ENCODE results near the gene GIT2. TPM values are rescaled to one million over a fixed set of nuclear protein-coding genes. Genes with fewer than 3 reads are reported as not detected.

The GIT2 gene
- total RNA-seq, 1 donor from 2014 or later = 38.4 TPM

DNA sequence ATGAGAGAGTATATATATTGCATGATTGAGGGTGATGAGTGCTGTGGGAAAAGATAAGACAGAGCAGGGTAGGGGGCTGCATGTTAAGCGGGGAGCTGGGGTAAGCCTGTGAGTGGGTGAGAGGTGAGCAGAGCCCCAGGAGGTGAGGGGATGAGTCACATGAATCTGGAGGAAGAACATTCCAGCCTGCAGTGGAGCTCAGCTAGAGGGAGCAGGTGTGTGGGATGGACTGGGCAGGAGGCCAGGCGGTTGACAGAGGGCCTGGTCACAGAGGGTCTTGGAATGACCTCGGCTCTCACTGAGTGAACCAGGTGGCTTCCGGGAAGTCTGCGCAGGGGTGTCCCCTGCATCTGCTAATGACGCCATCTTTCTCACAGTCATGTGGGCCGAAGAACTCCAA is 44.4 kb downstream of the GIT2 start:
- Mint-ChIP-seq H3K27ac (peak overlapping the region; percentile 50), H3K4me1 (ENCODE audit: unreplicated experiment) (peaks cover 29% of the 10 kb centered on the region), H3K36me3 (peaks cover 31% of the 10 kb centered on the region), H3K4me3 (no peak overlapping the region), H3K9me3 (no peaks in the 10 kb centered on the region), H3K27me3 (no peaks in the 10 kb centered on the region)
- no peak for TF ChIP-seq CTCF (conservative IDR thresholded peaks at IDR 0.05)
- no peak for DNase-seq (ENCODE audit: extremely low spot score, unreplicated experiment)

DNA sequence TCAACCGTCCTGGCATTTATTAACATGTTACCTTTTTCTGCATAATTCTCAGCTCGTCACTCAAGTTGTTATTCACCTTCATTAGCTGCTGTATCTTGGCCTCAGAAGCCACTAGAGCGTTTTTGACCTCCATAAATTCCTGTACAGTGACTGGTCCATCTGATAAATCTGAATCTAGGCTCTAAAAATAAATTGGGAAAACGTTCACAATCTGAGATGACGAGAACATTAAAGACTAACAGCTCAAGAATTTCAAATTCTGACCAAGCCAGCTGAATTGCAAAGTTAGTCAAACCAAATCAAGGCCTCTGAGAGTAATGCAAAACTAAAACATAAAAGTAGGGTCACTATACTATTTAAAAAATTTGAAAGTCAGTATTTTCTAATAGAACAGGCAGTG is 45.0 kb downstream of the GIT2 start:
- no peak for TF ChIP-seq CTCF (conservative IDR thresholded peaks at IDR 0.05)
- H3K36me3 Mint-ChIP-seq = peaks cover 31% of the 10 kb centered on the region
- no peak overlapping the region for H3K4me3 Mint-ChIP-seq
- H3K9me3 Mint-ChIP-seq = no peaks in the 10 kb centered on the region
- no peak overlapping the region for H3K27ac Mint-ChIP-seq
- peaks cover 35% of the 10 kb centered on the region for H3K4me1 Mint-ChIP-seq (ENCODE audit: unreplicated experiment)
- DNase-seq (ENCODE audit: extremely low spot score, unreplicated experiment) = no peak
- no peaks in the 10 kb centered on the region for H3K27me3 Mint-ChIP-seq

GRCh38 chr12:109950625-109951024 is 45.5 kb downstream of the GIT2 start:
- Mint-ChIP-seq H3K9me3 (no peaks in the 10 kb centered on the region), H3K36me3 (peaks cover 31% of the 10 kb centered on the region), H3K4me3 (no peak overlapping the region), H3K27ac (no peak overlapping the region), H3K27me3 (no peaks in the 10 kb centered on the region), H3K4me1 (ENCODE audit: unreplicated experiment) (peaks cover 35% of the 10 kb centered on the region)
- no peak for DNase-seq (ENCODE audit: extremely low spot score, unreplicated experiment)
- no peak for TF ChIP-seq CTCF (conservative IDR thresholded peaks at IDR 0.05)

DNA sequence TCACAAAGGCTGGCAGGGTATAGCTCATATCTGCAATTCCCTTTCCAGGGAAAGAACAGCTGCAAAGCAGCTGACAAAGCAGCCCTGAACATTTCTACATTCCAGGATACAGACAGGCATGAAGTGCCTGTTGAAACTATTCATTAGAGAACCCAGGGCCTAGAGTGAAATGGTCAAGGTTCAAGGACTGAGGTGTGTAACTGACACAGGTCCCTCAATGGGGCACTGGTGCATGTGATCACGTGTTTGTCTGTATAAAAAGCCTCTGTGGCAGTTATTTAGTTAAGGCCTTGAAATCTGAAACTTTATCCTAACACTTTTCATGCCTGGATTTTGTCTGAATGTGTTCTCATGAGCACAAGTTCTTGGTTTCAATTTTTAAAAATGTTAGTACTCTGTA is 47.1 kb downstream of the GIT2 start:
- DNase-seq (ENCODE audit: extremely low spot score, unreplicated experiment) = no peak
- Mint-ChIP-seq H3K27ac (no peak overlapping the region), H3K27me3 (no peaks in the 10 kb centered on the region), H3K36me3 (peaks cover 34% of the 10 kb centered on the region), H3K4me3 (no peak overlapping the region), H3K9me3 (no peaks in the 10 kb centered on the region), H3K4me1 (ENCODE audit: unreplicated experiment) (peaks cover 45% of the 10 kb centered on the region)
- no peak for TF ChIP-seq CTCF (conservative IDR thresholded peaks at IDR 0.05)

GRCh38 chr12:109948368-109948767 is 47.8 kb downstream of the GIT2 start:
- H3K27ac Mint-ChIP-seq = no peak overlapping the region
- no peak for DNase-seq (ENCODE audit: extremely low spot score, unreplicated experiment)
- peaks cover 31% of the 10 kb centered on the region for H3K36me3 Mint-ChIP-seq
- no peak overlapping the region for H3K4me3 Mint-ChIP-seq
- no peak for TF ChIP-seq CTCF (conservative IDR thresholded peaks at IDR 0.05)
- no peaks in the 10 kb centered on the region for H3K9me3 Mint-ChIP-seq
- no peaks in the 10 kb centered on the region for H3K27me3 Mint-ChIP-seq
- peaks cover 45% of the 10 kb centered on the region for H3K4me1 Mint-ChIP-seq (ENCODE audit: unreplicated experiment)

- H3K27ac Mint-ChIP-seq = no peak overlapping the region
- H3K4me3 Mint-ChIP-seq = no peak overlapping the region
- no peaks in the 10 kb centered on the region for H3K27me3 Mint-ChIP-seq
- no peaks in the 10 kb centered on the region for H3K9me3 Mint-ChIP-seq
- H3K4me1 Mint-ChIP-seq (ENCODE audit: unreplicated experiment) = peaks cover 45% of the 10 kb centered on the region
- H3K36me3 Mint-ChIP-seq = peaks cover 23% of the 10 kb centered on the region
- no peak for DNase-seq (ENCODE audit: extremely low spot score, unreplicated experiment)
- TF ChIP-seq CTCF (conservative IDR thresholded peaks at IDR 0.05) = no peak
These were observed 48.6 kb downstream of the GIT2 start for GRCh38 chr12:109947521-109947920.

Data from type B pancreatic cell (in vitro differentiated cells).